Hippocampal formation (tissue), 2 donors: ENCODE results near the gene FHIT.
"Not testable (repeated sequence)": the region's sequence is repeated elsewhere in the genome, so short reads cannot be mapped to it uniquely, and the experiment has no call there.

Experiments used
- DNase-seq, 2 donors: peaks; one replicate each; lab custom pipeline; 2025; lab: John Stamatoyannopoulos, UW

The FHIT gene

GRCh38 chr3:60989626-60990441 is 261.4 kb downstream of the FHIT start:
- no peak for DNase-seq

- DNase-seq: not testable (repeated sequence)
Observed at GRCh38 chr3:60987191-60987590, 264.1 kb downstream of the FHIT start.

DNA sequence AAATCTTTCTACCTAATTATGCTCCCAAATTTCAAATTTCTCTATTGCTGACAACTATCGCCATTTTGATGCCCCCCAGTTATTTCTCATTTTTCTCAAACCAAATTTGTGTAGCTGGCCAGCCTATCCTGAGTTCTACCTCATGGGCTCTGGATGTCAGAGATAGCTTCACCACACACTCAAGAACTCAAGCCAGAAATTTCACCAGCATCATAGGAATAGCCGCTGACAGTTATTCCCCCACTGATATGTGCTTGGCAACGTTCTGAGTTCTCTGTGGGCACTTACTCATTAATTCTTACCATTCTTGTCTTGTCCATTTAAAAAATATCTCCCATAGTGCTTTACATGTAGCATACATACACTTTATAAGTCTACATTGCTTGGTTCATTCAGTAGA is 264.7 kb downstream of the FHIT start:
- DNase-seq: no peak

- no peak for DNase-seq
Observed at GRCh38 chr3:60983906-60984305, 267.3 kb downstream of the FHIT start.

DNA sequence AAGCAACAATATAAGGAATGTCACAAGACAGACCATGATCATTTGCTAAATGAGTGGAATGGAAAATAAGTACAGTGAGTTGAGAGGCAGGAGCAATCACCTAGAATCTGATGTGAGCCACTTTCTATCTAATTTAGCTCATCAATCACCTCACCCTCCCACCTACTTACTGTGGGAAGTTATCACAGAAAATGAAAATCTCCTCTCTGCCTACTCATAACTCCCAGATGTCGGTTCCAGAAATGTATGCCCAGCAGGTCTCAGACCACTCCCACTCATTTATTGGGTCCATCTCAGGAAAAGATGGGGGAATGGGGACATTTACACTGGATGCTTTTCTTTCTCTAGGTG is 270.9 kb downstream of the FHIT start:
- no peak for DNase-seq

DNA sequence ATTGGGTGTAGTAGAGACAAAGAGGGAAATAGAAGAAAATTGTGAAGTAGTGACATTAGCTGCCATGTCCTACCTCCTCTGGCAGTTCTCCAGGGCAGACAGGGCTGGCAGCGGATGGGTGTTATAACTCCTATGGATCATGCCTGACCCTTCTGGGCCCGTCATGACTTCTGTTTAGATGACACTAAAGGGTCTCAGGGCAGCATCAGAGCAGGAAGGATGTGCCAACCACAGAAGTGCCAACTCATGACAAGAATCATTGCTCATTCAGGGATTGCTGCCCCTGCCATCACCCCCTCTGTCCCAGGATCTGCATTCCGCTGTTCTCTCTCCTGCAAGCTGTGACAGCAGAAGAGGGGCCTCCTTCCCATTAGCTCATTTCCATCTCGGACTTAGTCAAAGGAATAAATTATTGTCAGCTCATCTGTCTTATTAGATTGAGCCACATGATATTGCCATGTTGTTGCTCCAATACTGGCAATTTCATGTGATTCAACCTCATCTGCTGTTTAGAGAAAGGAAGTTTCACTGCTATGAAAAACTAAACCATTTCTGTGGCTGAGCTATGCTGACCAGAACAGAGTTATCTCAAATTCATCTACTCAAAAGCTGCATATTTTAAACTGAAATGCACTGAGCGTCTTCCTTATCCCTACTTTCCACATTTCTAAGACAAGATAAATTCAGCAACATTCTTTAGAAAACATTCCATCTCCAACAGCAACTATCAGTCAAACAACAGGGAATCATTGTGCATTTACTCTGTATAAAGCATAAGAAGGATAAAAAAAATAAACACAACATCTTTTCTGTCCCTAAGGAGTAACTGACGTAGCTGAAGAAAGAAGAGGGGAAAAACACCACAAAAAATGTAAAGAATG is 271.6 kb downstream of the FHIT start:
- DNase-seq: no peak

- DNase-seq: no peak
Observed at GRCh38 chr3:60973321-60973720, 277.9 kb downstream of the FHIT start.

DNA sequence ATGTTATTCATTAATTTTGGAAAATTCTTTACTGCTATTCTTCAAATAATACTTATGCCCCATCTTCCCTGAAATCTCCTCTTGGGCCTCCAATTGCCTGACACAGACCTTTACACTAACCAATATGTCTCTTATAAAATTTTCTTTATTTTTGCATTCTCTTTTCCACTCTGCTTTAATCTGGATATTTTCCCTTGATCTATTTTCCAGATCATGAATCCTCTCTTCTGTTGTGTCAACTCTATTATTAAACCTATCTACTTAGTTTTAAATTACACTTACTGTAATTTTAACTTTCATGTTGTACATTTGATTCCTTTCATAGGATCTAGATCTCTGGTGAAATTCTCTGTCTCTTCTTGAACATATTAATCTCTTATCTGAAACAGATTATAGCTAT is 278.7 kb downstream of the FHIT start:
- DNase-seq: no peak

GRCh38 chr3:60970850-60971249 is 280.4 kb downstream of the FHIT start:
- no peak for DNase-seq

DNA sequence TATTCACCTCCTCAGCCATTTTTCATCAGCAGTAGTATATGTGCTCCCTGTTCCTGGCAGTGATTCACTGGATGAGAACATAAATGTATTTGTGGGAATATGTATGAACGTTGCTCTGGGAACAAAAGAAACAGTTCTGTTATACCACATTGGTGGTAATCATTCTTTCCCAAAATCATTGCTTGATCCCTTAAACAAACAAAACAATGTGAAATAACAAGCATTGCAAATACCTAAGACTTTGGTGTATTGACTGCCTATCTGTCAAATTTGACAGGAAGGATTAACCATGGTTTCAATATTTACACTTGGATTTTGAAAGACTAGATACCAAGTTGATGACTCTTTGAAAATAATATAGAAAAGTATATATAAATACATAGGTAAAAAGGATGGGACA is 284.1 kb downstream of the FHIT start:
- DNase-seq: no peak

- DNase-seq: no peak
Observed at GRCh38 chr3:60957541-60957940, 293.7 kb downstream of the FHIT start.

GRCh38 chr3:60956729-60957128 is 294.5 kb downstream of the FHIT start:
- DNase-seq: no peak

GRCh38 chr3:60955034-60955433 is 296.2 kb downstream of the FHIT start:
- DNase-seq: no peak

GRCh38 chr3:60954048-60954447 is 297.2 kb downstream of the FHIT start:
- no peak for DNase-seq

- no peak for DNase-seq
Observed at GRCh38 chr3:60953351-60953750, 297.9 kb downstream of the FHIT start.

- no peak for DNase-seq
Observed at GRCh38 chr3:60952055-60952454, 299.2 kb downstream of the FHIT start.

GRCh38 chr3:60949146-60949545 is 302.1 kb downstream of the FHIT start:
- no peak for DNase-seq

- DNase-seq: no peak
Observed at GRCh38 chr3:60948488-60948887, 302.8 kb downstream of the FHIT start.

DNA sequence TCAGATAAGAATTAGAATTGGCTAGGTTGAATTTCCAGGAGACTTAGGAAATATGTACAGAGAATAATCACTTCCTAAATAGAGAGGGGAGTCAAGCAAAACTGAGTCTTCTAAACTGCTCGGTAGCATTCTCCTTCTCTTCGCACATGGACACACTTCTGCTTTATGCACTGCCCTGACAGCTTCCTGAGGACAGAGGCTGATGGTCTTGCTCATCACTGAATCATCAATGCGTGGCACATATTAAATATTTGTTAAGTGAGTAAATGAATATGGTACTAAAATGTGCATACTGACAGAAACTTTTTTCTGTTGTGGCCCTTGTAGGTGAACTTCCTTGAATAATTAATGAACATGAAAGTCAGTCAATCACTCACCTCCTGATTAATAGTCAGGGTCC is 315.5 kb downstream of the FHIT start:
- no peak for DNase-seq

DNA sequence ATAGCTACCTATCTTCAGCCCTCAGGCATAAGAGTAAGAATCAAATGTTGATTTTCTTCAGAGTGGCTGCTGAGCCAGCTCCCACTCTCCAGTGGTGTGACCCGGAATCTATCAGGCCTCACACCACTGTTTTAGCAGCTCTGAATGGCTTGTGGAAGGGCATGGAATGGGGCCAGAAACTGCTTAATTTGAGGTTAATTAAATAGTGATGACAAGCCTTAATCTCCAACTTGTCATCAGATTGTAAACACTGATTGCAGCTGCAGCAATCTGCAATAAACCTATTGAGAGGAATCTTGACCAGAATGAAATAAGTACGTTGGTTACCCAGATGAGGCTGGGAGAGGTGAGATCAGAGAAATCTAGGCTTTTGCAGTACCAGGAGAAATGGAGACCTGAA is 317.4 kb downstream of the FHIT start:
- no peak for DNase-seq

DNA sequence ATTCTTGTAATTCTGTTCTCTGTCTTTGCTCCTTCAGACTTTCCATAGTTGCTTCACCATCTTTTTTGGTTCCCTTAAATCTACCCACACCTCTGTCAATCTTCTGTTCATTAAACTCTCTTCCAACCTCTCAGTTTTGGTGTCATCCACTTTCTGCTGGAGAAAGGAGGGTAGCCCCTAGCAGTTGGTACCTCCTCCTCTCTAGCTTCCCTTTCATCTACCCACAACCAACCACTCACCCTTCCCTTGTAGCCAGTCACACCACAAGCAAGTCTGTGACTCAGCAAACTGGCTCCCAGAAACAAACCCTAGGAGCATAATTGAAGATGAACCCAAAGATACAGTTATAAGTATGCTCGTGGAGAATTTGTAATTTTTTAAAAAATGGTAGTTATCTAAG is 318.6 kb downstream of the FHIT start:
- DNase-seq: no peak

GRCh38 chr3:60932170-60932569 is 319.1 kb downstream of the FHIT start:
- DNase-seq: no peak

GRCh38 chr3:60931452-60931851 is 319.8 kb downstream of the FHIT start:
- DNase-seq: no peak
